Amygdala (tissue), 56 donors: ENCODE measurements around the gene ADAMTSL1.

ENCODE experiments used
- DNase-seq, 56 donors: peaks; one replicate each; lab custom pipeline; 2025; lab: John Stamatoyannopoulos, UW

Gene ADAMTSL1

DNA sequence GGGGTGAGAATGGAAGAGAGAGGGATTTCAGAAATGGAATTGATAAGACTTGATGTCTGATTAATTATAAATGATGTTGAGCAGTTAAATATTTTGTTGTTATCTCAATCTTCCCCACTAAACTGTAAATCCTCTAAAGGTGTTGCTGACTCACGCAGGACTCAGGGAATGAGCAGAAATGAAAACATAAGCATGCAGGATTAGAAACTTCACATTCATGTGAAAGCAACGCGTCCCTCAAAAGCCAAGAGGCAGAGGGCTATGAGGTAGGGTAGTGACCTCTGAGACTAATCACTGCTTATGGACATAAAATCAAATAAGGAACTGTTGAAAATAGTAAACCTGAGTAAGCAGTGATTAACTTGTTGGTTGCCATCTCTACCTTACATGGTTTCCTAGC lies 21.1 kb downstream of the ADAMTSL1 start:
- no peak for DNase-seq

DNA sequence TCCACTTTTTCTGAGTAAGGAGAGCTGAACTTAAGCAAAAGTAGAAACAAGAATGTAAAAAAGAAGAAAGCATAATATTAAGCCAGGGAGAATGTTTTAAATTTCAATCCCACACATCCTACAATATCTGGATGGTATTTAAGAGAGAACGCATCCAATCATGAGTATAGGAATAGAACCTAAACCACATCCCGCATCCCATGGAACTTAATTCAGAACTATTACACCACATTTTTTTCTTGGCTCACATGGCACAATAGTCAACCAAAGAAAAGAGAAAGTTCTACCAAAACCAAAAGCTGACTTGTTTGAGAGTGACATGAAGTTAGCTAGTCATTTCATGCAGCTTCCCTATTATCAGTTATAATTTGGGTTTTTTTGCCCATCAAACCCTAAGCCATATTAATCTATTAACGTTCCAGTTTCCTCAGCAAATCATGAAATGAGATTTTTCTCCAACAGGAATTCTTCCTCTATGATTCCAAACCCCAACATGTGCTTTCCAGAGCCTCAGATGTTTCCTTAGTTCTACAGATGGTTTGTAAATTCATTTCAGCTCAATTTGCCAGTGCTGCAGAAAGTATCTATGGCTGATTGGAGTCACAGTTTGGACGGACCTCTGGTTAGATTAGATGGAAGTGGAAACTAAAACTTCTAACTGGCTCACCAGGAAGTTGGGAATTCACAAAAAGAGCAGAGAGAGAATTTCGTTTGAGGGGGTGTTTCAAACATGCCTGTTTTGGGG lies 22.5 kb downstream of the ADAMTSL1 start:
- no peak for DNase-seq

DNA sequence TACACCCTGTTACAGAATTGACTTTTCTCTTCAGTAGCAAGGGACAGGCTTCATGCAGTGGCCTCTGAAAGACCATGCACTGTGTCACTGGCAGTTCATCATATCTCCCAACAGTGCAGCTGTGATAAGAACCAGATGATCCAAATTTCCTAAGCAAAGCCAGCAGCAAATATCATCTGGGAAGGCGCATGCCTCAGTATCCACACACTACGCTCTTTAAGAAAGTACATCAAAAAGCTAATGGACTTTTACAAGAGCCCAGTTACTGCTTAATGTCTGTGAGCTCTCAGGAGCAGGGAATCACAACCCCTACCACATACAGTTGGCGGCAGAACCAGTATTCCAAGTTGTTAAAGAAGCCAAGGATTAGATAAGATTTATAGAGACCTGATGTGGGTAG lies 25.1 kb downstream of the ADAMTSL1 start:
- DNase-seq: no peak

DNA sequence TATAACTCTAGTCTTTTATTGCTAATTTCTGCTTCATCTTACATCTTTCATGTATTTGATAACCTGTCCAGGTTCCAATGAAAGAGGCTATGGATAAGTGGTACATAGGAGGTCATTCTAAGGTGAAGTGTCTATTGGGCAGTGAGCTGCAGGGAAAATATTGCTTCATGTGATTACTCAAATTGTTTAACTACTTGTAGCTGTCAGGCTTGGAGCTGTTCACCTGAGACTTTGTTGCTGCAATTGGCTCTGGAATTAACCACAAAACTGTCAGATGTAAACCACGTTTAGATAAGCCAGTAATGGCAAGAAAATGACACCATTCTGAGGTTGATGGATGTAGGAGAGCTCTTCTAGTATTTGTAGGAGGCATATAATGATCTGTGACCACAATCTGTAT lies 26.0 kb downstream of the ADAMTSL1 start:
- no peak for DNase-seq

DNA sequence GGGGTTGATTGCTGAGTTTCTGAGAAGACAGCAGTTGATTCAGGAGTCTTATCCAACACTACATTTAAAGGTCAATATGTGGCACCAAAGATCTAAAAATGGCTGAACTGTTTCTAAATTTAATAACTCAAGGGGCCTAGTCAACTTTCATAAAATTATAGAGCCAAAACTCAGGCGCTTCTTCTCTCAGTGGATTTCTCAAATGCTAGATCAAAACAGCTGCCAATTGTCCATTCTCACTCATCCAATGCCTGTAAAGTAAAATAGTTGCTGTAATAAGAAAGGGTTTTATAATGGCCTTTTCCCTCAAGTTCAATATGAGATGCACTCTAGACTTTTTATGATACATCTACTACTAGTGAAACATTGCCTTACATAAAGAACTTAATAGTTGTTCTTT lies 26.5 kb downstream of the ADAMTSL1 start:
- no peak for DNase-seq

DNA sequence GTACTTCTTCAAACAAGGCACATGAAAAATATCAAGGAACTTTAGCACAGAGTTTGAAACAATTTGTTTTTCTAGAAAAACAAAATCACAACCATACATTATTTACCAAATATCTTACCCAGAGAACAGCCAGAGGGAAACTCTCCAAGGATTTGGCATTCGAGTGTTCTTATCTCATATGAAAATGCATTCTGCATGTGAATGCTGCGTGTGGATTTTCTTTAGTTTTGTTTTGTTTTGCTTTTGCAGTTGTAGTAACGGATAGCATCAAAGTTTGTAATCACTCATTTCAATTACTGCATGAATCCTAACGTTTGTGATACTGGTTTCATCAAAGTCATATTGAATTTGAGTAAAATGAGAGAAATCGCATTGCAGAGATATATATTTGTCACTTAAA lies 28.0 kb downstream of the ADAMTSL1 start:
- no peak for DNase-seq

DNA sequence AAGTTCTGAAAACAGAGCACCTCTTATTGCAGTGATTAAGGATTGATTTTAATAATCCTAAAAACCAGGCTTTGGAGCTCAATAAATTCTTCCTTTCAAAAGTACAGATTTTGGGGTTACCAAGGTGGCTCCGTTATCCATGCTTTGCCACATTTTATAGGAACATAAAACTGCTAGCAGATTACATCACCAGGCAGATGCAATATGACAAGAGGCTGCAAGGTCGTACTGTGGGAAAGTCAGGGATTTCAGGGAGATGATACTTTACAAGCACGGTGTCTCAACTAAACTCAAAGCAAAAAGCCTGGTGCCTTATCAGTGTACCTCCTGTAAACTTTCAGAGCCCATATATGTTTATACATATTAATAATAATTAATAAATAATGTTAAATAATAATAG lies 28.6 kb downstream of the ADAMTSL1 start:
- DNase-seq: no peak

DNA sequence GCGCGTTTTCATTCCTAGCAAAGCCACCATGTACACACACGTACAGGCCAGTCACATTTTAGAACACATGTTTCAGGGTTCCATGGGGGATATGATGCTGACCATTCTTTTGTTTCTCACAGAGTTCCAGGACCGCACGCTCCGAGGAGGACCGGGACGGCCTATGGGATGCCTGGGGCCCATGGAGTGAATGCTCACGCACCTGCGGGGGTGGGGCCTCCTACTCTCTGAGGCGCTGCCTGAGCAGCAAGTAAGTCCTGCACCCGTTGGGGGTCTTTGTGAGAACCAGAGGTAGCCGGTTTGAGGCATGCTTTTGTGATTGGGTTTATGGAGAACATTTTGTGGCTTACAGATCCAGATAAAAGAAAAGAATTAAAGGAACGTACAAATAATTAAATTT lies 30.8 kb downstream of the ADAMTSL1 start:
- no peak for DNase-seq

DNA sequence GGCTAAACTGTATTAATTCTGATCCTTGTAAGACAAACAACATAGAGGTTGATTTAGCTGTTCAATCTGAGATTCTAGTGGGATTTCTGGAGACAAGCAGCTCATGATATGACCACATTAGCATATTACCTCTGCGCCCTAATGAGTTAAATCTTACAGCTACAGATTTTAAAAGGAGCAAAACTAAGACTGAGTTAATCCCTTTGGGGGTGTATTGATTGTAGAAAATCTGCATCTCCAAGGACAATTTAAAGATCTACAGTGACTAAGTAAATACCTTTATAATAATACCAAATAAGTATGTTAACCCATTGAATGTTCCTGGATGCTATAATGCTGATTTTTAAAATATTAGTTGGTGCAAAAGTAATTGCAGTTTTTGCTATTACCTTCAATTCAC lies 33.2 kb downstream of the ADAMTSL1 start:
- no peak for DNase-seq

DNA sequence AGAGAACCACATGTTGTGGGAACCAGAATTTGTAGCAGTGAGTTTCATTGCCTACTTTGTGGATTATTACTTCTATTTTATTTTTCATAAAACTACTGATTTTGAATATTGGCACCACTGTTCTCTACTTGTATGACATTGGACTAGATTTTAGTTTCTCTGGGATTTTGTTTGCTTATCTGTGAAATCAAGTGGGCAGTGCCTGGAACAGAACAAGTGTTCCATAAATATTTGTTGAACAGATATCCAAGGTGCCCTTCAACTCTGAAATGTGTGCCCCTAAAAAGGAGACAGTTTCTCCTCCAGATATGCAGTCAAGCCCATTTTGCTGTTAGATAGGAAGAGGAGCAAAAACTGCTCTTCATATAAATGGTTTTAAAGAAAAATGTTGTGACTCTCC lies 42.6 kb downstream of the ADAMTSL1 start:
- no peak for DNase-seq

DNA sequence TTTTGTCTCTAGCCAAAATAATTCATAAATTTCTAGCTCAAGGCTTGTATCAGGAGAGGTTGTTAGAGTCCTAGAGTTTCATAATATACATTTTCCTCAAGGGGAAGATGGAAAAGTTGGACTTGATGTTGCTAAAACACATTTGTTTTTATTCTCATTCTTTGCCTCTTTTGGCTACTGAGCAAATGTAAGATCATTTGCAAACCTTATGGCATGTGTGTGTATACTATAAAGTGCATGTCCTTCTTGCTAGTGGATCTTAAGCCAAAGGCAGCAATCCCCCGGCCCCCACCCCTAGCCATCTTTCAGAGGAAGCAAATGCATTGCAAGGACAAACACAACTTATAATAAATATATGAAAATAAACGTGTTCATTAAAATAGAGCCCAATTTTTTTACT lies 43.0 kb downstream of the ADAMTSL1 start:
- no peak for DNase-seq

DNA sequence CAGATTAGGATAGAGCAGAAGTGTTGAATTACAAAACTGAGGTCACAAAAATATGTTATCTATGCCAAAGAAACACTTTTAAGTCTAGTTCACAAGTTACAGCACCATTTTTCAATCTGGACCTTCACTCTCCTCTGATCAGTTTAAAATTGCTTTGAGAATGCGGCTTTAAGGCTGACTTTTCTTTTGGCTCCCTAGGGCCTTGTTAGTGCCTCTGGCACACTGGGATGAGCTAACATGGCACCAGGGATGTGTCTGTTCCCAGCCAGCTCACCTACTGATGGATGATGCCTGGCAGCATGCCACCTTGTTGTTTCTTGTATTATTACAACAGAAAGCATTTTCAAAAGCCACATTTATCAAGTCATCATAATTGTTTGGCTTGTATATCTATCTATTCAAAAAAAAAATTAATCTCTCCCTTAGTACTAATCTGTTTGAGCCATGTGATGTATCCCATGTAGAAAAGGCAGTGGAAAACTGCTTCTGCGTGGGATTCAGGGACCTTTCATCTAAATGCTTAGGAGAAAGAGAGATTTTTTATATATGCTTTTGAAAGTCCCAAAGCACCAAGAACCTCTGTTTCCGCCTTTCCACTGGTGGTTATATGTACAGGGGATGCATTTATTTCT lies 46.6 kb downstream of the ADAMTSL1 start:
- no peak for DNase-seq

DNA sequence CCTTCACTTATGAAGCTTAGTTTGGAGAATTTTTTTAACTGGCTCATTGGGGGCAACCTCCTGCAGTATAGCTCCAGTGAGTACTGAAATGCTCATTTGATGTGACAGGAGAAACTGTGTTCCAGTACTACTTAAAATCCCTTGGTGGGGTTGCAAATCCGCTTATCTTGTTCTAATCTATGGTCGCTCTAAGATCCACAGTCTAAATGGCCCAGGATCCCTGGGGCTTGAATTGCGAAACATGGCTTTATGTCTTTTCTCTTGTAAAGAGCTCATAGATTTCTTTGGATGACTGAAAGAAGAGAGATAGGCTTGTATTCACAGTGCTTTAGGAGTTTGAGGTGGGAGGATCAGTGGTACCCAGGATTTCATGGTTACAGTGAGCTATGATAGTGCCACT lies 52.7 kb downstream of the ADAMTSL1 start:
- no peak for DNase-seq

DNA sequence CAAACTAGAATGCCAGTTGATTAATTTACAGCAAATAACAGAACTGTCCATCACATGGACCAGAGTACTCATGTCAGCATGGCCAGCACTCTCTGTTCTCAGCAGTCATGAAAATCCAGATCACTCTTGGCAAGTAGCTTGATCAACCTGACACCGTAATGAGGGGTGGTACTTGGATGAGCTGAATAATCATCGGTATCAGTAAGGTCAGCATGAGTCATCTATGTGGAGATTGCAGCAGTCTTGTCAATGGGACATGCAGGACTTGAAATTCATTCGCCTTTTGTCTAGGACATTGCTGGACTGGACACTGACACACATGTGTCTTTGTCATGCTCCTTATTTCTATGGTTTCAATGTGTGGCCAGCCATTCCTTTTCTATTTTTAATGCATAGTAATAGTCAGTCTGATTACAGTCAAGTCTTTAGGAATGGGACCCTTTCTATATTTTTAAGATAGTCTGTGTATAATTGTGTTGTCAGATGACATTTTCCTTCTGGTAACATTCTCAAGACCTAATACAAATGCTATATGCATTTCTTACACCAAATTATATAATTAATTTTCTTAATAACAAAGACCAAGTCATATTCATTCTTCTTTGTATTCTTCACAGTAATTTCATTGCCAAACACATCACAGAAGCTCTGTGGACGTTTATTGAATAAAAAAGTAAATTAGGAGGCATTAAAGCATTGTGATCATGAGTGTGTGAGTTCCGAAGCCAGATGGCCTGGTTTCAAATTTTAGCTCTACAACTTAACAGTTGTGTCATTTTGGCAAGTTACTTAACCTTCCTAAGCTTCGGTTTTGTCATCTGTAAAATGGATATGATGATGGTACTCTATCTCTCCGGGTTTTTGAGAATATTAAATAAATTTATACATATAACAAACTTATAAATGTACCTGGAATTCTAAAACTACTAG lies 57.4 kb downstream of the ADAMTSL1 start:
- DNase-seq: no peak

DNA sequence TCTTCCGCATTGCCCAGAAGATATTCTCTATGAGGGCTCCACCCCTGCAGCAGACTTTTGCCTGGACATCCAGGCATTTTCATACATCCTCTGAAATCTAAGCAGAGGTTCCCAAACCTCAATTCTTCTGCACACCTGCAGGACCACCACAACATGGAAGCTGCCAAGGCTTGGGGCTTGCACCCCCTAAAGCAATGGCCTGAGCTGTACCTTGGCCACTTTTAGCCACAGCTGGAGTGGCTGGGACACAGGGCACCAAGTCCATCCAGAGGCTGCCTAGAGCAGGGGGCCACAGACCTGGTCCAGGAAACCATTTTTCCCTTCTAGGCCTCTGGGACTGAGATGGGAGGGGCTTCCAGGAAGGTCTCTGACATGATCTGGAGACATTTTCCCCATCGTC lies 60.7 kb downstream of the ADAMTSL1 start:
- DNase-seq: no peak

DNA sequence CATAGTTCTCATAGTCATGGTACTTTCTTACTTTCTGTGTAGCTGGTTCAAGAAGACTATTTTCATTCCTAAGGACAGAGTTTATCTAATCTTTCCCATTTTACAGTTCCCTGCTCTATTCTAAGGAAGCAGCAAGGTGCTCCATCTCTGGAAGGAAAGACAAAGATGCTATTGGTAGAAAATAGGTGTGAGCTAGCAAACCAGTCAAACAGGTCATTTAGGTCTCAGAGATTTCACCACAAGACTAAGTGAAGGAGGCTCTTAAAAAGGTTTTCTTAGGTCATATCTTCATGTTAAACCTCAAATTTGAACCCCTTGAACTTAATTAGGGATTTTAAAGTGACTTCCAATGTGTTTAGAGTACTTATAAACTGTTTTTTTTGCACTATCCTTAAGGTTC lies 62.6 kb downstream of the ADAMTSL1 start:
- no peak for DNase-seq

DNA sequence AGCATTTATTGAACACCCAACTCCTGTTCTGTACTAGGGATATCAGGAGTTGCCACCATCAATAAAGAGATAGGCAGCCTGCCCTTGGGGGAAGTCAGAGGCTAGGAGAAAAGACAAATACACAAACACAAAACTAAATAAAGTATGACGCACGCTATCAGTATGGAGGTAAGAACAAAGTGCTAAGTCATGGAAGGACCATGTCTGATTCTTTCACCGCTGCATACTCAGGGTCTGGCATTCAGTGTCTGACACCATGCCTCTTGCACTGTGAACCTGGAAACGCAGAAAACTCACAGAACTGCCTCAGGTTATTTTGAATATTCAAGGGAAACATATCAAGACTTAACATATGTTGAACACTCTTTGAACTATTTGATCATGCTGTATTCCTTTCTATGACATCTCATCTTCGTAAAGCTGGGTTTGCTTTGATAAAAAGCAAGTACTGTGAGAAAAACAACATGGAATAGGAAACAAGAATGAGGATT lies 65.3 kb downstream of the ADAMTSL1 start:
- DNase-seq: no peak

DNA sequence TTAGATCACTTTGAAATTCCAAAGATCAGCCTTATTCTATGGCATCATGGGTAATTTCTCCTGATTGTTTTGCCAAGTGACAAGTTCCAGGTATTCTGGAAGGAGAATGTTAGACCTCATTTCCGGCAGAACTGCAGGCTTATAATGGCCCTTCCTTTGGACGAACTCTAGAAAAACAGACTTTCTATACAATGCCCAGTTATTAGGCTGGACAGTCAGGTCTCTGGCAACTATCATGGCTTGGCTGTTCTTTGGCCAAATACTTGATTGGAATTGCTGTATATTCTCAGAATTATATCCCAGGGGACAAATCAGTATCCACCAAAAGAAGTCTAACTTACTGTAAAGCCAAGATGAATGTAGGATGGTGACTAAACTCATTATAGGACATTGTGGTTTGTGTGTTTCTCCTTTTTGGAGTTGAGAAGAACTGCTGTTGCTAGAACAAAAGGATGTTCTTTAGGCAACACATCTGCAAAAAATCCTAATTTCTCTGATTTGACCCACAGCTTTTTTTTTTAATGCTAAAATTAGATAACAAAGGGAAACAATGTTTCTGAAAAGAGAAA lies 69.0 kb downstream of the ADAMTSL1 start:
- no peak for DNase-seq

DNA sequence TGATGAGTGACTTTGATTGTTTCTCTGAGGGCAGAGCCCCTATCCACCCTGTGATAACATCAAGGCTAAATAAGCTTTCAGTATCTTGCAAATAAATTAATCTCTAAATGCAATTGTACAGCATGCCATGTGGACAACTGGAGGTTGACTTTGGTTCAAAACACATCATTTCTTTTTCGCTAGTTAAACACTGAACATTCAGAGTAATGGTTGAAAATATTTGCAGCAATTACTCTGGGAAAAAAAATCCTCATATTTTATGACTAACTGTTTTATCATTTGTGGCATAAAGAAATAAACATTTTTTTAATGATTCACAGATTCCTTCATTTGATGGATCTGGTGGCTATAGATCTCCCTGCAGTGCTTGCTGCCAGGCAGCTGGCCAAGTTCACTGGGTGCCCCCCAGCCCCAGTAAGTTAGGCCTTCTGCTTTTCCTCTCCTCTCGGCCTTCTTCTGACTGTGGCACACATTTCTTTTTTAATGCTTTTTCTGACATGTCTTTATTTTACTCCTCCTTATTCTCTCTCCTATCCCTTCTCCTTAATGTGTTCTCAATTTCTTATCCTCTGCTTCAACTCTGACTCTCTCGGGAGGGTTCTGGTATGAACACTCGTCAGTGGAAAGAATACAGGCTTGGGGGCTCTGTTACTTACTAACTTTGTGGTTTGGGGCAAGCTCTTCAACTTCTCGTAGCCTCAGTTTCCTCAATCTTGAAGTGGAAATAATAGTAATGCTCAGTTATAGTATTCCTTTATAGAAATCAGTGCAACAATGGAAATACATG lies 69.6 kb downstream of the ADAMTSL1 start:
- DNase-seq: no peak

DNA sequence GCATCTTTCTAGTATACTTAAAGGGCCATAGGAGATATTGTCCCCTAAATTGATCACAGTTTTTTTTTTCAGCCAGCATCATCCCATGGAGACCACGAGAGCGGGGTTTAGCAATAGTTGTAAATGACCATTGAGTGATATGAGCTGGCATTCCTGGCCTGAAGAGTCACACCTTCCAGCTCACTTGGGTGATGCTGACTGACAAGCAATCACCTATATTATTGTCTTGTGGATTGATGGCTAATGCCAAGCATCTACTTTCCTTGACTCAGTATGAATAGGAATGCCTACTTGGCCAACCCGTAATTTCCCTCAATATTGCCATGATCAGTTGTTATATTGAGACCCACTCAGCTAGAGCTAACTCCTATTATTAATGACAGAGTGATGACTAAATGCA lies 70.5 kb downstream of the ADAMTSL1 start:
- DNase-seq: no peak
